Omental fat pad (tissue), 4 donors: ENCODE results near the gene RTL1. TPM values are rescaled to one million over a fixed set of nuclear protein-coding genes. Genes with fewer than 3 reads are reported as not detected.
A peak's percentile ranks its signal among the peaks of the same experiment; 100 is the strongest.

Source experiments
- ATAC-seq: fragments of 150-250 bp; one replicate; pipeline ENCODE4 v1.9.1; 2016; ENCODE audit warnings: mild to moderate bottlenecking, moderate library complexity; ENCODE audit not compliant: low FRiP score
- DNase-seq: peaks from one replicate; pipeline ENCODE4 v3.0.0-alpha.2; 2019; ENCODE audit warnings: low spot score
- CTCF ChIP-seq, 3 donors: fragments of 450-650 bp; IDR thresholded peaks; one replicate each; pipeline ENCODE4 v1.5.1; 2016 to 2017; ENCODE audit warnings: antibody characterized with exemption in 3 of 3, mild to moderate bottlenecking in 3 of 3, moderate library complexity in 2 of 3
- small RNA-seq: library from RNA; depleted of rRNA; stranded (forward); fragments of <200 nt; gene quantifications from one replicate; pipeline ENCODE3, GENCODE V24; 2016
- total RNA-seq, 4 donors: library from RNA; depleted of rRNA; stranded (reverse); fragments of >200 nt; gene quantifications; one replicate each; pipeline ENCODE4 v1.1.0, GENCODE V29; 2016

RTL1 gene
- total RNA-seq, 4 donors from 2014 or later, result not detected

- no peak for TF ChIP-seq CTCF (IDR thresholded peaks at IDR 0.05)
- DNase-seq (no peak), ATAC-seq (no peak)
Observed at GRCh38 chr14:100830681-100831080, 72.8 kb downstream of the RTL1 start.

Small RNAs within 50 kb of the gene (small RNA-seq; reads per million reads assigned to genes)
- not detected for gene MIR127
- gene MIR136, result not detected
- 1.4 reads per million, percentile 15 among the genes with 10 or more reads in this experiment for gene MIR337
- gene MIR370, result 4.3 reads per million, percentile 72 among the genes with 10 or more reads in this experiment
- gene MIR431, result not detected
- gene MIR432, result not detected
- not detected for gene MIR433
- 3.0 reads per million, percentile 60 among the genes with 10 or more reads in this experiment for gene MIR493
- not detected for gene RF02145
- gene SNORD112, result 2.8 reads per million, percentile 58 among the genes with 10 or more reads in this experiment
- gene SNORD113-1, result not detected
- gene SNORD113-2, result not detected
- gene SNORD113-3, result 66.6 reads per million, percentile 96 among the genes with 10 or more reads in this experiment
- 86.3 reads per million, percentile 96 among the genes with 10 or more reads in this experiment for gene SNORD113-4
- gene SNORD113-5, result 221 reads per million, percentile 97 among the genes with 10 or more reads in this experiment
- 185 reads per million, percentile 97 among the genes with 10 or more reads in this experiment for gene SNORD113-6
- gene SNORD113-7, result 463 reads per million, percentile 98 among the genes with 10 or more reads in this experiment
- 4,375 reads per million, percentile 99 among the genes with 10 or more reads in this experiment for gene SNORD113-8
- gene SNORD113-9, result 119 reads per million, percentile 97 among the genes with 10 or more reads in this experiment
- 1,015 reads per million, percentile 99 among the genes with 10 or more reads in this experiment for gene SNORD114-1
- gene SNORD114-2, result not detected
- 571 reads per million, percentile 98 among the genes with 10 or more reads in this experiment for gene SNORD114-3

Other genes with a start within 250 kb of the RTL1 start
- not detected for gene DLK1, start 176.8 kb downstream of the RTL1 start, total RNA-seq
- 100 to 1,000 TPM in 3 of 4 donors, 10 to 100 TPM in 1; 34.9 to 169 (median 117) TPM for gene MEG3, start 77.6 kb downstream of the RTL1 start, total RNA-seq